ENCODE measurements around the gene PPP1R10.

Gene PPP1R10

GRCh38 chr6:30657454-30657853, 40.4 kb upstream of the PPP1R10 start:
- Histone ChIP-seq H3K9me2 (replicated peaks; ENCODE audit: control insufficient read depth, low read length) (no peaks in the 10 kb centered on the region), H3K27me3 (ENCODE audit: control insufficient read depth, low read length) (no peaks in the 10 kb centered on the region), H3K36me3 (ENCODE audit: control insufficient read depth, low read length) (peaks cover 77% of the 10 kb centered on the region), H4K20me1 (ENCODE audit: control insufficient read depth, insufficient read depth, low read depth, low read length) (no peaks in the 10 kb centered on the region), H3K27ac (ENCODE audit: low read depth, low read length) (no peak overlapping the region), H3K4me1 (ENCODE audit: control insufficient read depth, low read length) (no peaks in the 10 kb centered on the region), H3K4me3 (ENCODE audit: low read length) (no peak overlapping the region), H3F3A (ENCODE audit: control insufficient read depth, insufficient read depth) (peaks cover 6% of the 10 kb centered on the region; the same call in 1 of the 2 replicates), H3K9me3 (ENCODE audit: control insufficient read depth, insufficient read depth, low read length) (no peaks in the 10 kb centered on the region), H3K79me2 (ENCODE audit: control insufficient read depth, low read length) (no peaks in the 10 kb centered on the region), H3K4me2 (ENCODE audit: low read length) (no peak overlapping the region)
- TF ChIP-seq CTCF (IDR thresholded peaks at IDR 0.05; ENCODE audit: low read depth, low read length, poor library complexity, severe bottlenecking) (no peak), EZH2phosphoT487 (IDR thresholded peaks at IDR 0.05; ENCODE audit: borderline replicate concordance, low read length) (no peak)

- TF ChIP-seq EZH2phosphoT487 (IDR thresholded peaks at IDR 0.05; ENCODE audit: borderline replicate concordance, low read length) (no peak), CTCF (IDR thresholded peaks at IDR 0.05; ENCODE audit: low read depth, low read length, poor library complexity, severe bottlenecking) (no peak)
- no peaks in the 10 kb centered on the region for H4K20me1 ChIP-seq (ENCODE audit: control insufficient read depth, insufficient read depth, low read depth, low read length)
- no peak overlapping the region for H3K4me2 ChIP-seq (ENCODE audit: low read length)
- no peaks in the 10 kb centered on the region for H3K9me2 ChIP-seq (replicated peaks; ENCODE audit: control insufficient read depth, low read length)
- H3K36me3 ChIP-seq (ENCODE audit: control insufficient read depth, low read length), result peaks cover 78% of the 10 kb centered on the region
- peaks cover 7% of the 10 kb centered on the region; the same call in 1 of the 2 replicates for H3F3A ChIP-seq (ENCODE audit: control insufficient read depth, insufficient read depth)
- H3K4me1 ChIP-seq (ENCODE audit: control insufficient read depth, low read length), result no peaks in the 10 kb centered on the region
- H3K79me2 ChIP-seq (ENCODE audit: control insufficient read depth, low read length), result no peaks in the 10 kb centered on the region
- no peaks in the 10 kb centered on the region for H3K9me3 ChIP-seq (ENCODE audit: control insufficient read depth, insufficient read depth, low read length)
- no peak overlapping the region for H3K4me3 ChIP-seq (ENCODE audit: low read length)
- no peaks in the 10 kb centered on the region for H3K27me3 ChIP-seq (ENCODE audit: control insufficient read depth, low read length)
- H3K27ac ChIP-seq (ENCODE audit: low read depth, low read length), result no peak overlapping the region
Observed at GRCh38 chr6:30656513-30656912, 39.5 kb upstream of the PPP1R10 start.

GRCh38 chr6:30655743-30656094, 38.7 kb upstream of the PPP1R10 start:
- Histone ChIP-seq H3K79me2 (ENCODE audit: control insufficient read depth, low read length) (no peaks in the 10 kb centered on the region), H3K4me1 (ENCODE audit: control insufficient read depth, low read length) (no peaks in the 10 kb centered on the region), H4K20me1 (ENCODE audit: control insufficient read depth, insufficient read depth, low read depth, low read length) (no peaks in the 10 kb centered on the region), H3K9me3 (ENCODE audit: control insufficient read depth, insufficient read depth, low read length) (no peaks in the 10 kb centered on the region), H3K27me3 (ENCODE audit: control insufficient read depth, low read length) (no peaks in the 10 kb centered on the region), H3F3A (ENCODE audit: control insufficient read depth, insufficient read depth) (peaks cover 7% of the 10 kb centered on the region; the same call in 1 of the 2 replicates), H3K4me3 (ENCODE audit: low read length) (no peak overlapping the region), H3K4me2 (ENCODE audit: low read length) (no peak overlapping the region), H3K27ac (ENCODE audit: low read depth, low read length) (no peak overlapping the region), H3K9me2 (replicated peaks; ENCODE audit: control insufficient read depth, low read length) (no peaks in the 10 kb centered on the region), H3K36me3 (ENCODE audit: control insufficient read depth, low read length) (peaks cover 82% of the 10 kb centered on the region)
- no peak for TF ChIP-seq EZH2phosphoT487 (IDR thresholded peaks at IDR 0.05; ENCODE audit: borderline replicate concordance, low read length)
- TF ChIP-seq CTCF (IDR thresholded peaks at IDR 0.05; ENCODE audit: low read depth, low read length, poor library complexity, severe bottlenecking), result no peak

All from DOHH2 (cell line).